NB4 (cell line): ENCODE results near the gene PPM1L.

ENCODE experiments used
- MYC ChIP-seq: IDR thresholded peaks from 2 replicates; pipeline ENCODE4 v1.6.1; 2011; ENCODE audit warnings: low read depth, low read length
- POLR2A ChIP-seq: IDR thresholded peaks from 2 replicates; pipeline ENCODE4 v1.6.1; 2011; ENCODE audit warnings: mild to moderate bottlenecking; ENCODE audit not compliant: insufficient read length; ENCODE audit errors: extremely low read depth
- TF ChIP-seq, protein P1 (sequence below): IDR thresholded peaks from 2 replicates; pipeline ENCODE4 v1.6.1; 2011; ENCODE audit warnings: low read depth, low read length
- TF ChIP-seq, protein P2 (sequence below): IDR thresholded peaks from one replicate; pipeline ENCODE4 v1.5.1; 2012; ENCODE audit warnings: low read depth, low read length

DNA sequence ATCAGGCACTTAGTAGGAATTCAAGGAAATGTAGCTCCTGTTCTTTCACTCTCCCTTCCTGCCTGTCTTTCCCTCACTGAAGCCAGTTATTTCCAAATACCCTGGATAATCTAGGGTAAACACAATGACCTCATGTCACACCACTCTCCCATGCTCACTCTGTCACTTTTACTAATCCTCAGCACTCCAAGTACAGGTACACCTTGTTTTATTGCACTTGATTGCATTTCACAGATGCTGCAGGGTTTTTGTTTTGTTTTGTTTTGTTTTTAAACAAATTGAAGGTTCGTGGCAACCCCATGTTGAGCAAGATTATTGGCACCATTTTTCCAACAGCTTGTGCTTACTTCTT lies 40.8 kb downstream of the PPM1L start:
- TF ChIP-seq, protein P1, sequence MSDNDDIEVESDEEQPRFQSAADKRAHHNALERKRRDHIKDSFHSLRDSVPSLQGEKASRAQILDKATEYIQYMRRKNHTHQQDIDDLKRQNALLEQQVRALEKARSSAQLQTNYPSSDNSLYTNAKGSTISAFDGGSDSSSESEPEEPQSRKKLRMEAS, result no peak
- TF ChIP-seq, protein P2, sequence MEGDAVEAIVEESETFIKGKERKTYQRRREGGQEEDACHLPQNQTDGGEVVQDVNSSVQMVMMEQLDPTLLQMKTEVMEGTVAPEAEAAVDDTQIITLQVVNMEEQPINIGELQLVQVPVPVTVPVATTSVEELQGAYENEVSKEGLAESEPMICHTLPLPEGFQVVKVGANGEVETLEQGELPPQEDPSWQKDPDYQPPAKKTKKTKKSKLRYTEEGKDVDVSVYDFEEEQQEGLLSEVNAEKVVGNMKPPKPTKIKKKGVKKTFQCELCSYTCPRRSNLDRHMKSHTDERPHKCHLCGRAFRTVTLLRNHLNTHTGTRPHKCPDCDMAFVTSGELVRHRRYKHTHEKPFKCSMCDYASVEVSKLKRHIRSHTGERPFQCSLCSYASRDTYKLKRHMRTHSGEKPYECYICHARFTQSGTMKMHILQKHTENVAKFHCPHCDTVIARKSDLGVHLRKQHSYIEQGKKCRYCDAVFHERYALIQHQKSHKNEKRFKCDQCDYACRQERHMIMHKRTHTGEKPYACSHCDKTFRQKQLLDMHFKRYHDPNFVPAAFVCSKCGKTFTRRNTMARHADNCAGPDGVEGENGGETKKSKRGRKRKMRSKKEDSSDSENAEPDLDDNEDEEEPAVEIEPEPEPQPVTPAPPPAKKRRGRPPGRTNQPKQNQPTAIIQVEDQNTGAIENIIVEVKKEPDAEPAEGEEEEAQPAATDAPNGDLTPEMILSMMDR, result no peak
- TF ChIP-seq POLR2A (no peak), MYC (no peak)
